ENCODE measurements around the gene TNS3.

DNA sequence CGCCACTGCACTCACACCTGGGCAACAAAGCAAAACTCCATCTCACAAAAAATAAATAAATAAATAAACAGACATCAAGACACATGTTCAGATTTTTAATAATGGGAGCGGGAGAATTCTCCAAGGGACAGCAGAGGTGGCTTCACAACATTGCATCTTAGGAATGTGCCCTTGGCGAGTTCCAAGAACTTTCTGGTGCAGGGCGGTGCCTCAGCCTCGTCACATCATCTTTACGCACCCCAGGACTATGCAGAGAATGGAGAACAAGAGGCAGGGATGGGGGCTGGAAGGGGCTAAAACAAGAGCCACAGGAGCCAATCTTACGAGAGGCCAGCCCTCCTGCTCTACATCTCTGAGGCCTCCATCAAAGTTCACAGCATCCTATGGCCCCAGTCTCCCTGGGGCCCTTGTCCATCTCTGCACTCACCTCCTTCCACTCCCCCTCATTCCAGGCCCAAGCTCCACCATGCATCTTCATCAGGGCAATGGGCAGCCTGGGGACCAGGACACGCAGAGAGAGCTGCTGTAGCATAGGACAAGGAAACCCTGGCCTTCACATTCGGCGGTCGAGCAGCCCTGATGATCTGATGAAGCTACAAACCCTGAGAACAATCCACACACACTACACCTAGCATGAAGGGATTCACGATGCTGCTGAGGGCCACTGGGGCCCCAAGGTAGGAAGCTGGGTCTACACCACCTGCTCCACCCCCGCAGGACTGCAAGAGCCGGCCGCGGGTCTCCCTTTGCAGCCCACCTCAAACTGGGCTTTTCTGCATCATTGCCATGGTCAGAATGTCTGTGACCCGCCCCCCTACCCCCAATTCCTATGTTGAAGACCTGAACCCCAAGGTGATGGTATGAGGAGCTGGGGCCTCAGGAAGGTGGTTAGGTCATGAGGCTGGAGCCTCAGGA lies 22.3 kb downstream of the TNS3 start:
- no peak for TF ChIP-seq TAF1 (IDR thresholded peaks at IDR 0.05; ENCODE audit: borderline replicate concordance, low read depth, low read length)
- no peak for TF ChIP-seq FOXM1 (IDR thresholded peaks at IDR 0.05; ENCODE audit: low read depth)
- no peak for TF ChIP-seq MXI1 (IDR thresholded peaks at IDR 0.05; ENCODE audit: low read depth, low read length)
- no peak for TF ChIP-seq ELF1 (IDR thresholded peaks at IDR 0.05)
- TF ChIP-seq, protein P1, sequence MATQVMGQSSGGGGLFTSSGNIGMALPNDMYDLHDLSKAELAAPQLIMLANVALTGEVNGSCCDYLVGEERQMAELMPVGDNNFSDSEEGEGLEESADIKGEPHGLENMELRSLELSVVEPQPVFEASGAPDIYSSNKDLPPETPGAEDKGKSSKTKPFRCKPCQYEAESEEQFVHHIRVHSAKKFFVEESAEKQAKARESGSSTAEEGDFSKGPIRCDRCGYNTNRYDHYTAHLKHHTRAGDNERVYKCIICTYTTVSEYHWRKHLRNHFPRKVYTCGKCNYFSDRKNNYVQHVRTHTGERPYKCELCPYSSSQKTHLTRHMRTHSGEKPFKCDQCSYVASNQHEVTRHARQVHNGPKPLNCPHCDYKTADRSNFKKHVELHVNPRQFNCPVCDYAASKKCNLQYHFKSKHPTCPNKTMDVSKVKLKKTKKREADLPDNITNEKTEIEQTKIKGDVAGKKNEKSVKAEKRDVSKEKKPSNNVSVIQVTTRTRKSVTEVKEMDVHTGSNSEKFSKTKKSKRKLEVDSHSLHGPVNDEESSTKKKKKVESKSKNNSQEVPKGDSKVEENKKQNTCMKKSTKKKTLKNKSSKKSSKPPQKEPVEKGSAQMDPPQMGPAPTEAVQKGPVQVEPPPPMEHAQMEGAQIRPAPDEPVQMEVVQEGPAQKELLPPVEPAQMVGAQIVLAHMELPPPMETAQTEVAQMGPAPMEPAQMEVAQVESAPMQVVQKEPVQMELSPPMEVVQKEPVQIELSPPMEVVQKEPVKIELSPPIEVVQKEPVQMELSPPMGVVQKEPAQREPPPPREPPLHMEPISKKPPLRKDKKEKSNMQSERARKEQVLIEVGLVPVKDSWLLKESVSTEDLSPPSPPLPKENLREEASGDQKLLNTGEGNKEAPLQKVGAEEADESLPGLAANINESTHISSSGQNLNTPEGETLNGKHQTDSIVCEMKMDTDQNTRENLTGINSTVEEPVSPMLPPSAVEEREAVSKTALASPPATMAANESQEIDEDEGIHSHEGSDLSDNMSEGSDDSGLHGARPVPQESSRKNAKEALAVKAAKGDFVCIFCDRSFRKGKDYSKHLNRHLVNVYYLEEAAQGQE (IDR thresholded peaks at IDR 0.05; ENCODE audit: low read depth, low read length) = no peak
- no peak for TF ChIP-seq RFX5 (IDR thresholded peaks at IDR 0.05; ENCODE audit: low read length)
- TF ChIP-seq, protein P2, sequence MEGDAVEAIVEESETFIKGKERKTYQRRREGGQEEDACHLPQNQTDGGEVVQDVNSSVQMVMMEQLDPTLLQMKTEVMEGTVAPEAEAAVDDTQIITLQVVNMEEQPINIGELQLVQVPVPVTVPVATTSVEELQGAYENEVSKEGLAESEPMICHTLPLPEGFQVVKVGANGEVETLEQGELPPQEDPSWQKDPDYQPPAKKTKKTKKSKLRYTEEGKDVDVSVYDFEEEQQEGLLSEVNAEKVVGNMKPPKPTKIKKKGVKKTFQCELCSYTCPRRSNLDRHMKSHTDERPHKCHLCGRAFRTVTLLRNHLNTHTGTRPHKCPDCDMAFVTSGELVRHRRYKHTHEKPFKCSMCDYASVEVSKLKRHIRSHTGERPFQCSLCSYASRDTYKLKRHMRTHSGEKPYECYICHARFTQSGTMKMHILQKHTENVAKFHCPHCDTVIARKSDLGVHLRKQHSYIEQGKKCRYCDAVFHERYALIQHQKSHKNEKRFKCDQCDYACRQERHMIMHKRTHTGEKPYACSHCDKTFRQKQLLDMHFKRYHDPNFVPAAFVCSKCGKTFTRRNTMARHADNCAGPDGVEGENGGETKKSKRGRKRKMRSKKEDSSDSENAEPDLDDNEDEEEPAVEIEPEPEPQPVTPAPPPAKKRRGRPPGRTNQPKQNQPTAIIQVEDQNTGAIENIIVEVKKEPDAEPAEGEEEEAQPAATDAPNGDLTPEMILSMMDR (IDR thresholded peaks at IDR 0.05) = no peak
- no peak for TF ChIP-seq GATA2 (CRISPR knock-in tag; IDR thresholded peaks at IDR 0.05)
- TF ChIP-seq, protein P3, sequence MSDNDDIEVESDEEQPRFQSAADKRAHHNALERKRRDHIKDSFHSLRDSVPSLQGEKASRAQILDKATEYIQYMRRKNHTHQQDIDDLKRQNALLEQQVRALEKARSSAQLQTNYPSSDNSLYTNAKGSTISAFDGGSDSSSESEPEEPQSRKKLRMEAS (IDR thresholded peaks at IDR 0.05; ENCODE audit: low read depth) = no peak
- TF ChIP-seq TEAD4 (IDR thresholded peaks at IDR 0.05; ENCODE audit: borderline replicate concordance, insufficient read depth) = no peak
- no peak for TF ChIP-seq YY1 (IDR thresholded peaks at IDR 0.05; ENCODE audit: low read depth)
- no peak for TF ChIP-seq SIN3A (IDR thresholded peaks at IDR 0.05; ENCODE audit: borderline replicate concordance, low read depth, low read length)
- no peak for TF ChIP-seq NFIC (IDR thresholded peaks at IDR 0.05; ENCODE audit: borderline replicate concordance)
- no peak for TF ChIP-seq FOXJ3 (CRISPR knock-in tag; IDR thresholded peaks at IDR 0.05)

Measured in SK-N-SH (cell line).